Measurements from ENCODE around the gene SCAP. TPM values are rescaled to one million over a fixed set of nuclear protein-coding genes. Genes with fewer than 3 reads are reported as not detected.
A peak's percentile ranks its signal among the peaks of the same experiment; 100 is the strongest.
"Not testable (repeated sequence)": the region's sequence is repeated elsewhere in the genome, so short reads cannot be mapped to it uniquely, and the experiment has no call there.

Gene SCAP
- total RNA-seq (2014; rRNA removed; shearing (Covaris generic)), result 55.1 and 60.6 TPM in 2 replicates

- DNase-seq (ENCODE audit: low spot score), result peak; percentile 55
Observed at GRCh38 chr3:47475570-47476329, at the start of gene SCAP. SCAP (minus strand) TSS chr3:47475941; CDS start chr3:47442993, 32,948 bp downstream.

- DNase-seq (ENCODE audit: low spot score), result no peak
Observed at GRCh38 chr3:47523310-47524073, 47.8 kb upstream of the SCAP start.

GRCh38 chr3:47522082-47522987, 46.6 kb upstream of the SCAP start:
- DNase-seq (ENCODE audit: low spot score), result peak; percentile 93

- DNase-seq (ENCODE audit: low spot score), result no peak
Observed at GRCh38 chr3:47520756-47521155, 45.0 kb upstream of the SCAP start.

GRCh38 chr3:47517937-47518336, 42.2 kb upstream of the SCAP start:
- DNase-seq (ENCODE audit: low spot score), result no peak

- DNase-seq (ENCODE audit: low spot score), result no peak
Observed at GRCh38 chr3:47515864-47516319, 40.2 kb upstream of the SCAP start.

- no peak for DNase-seq (ENCODE audit: low spot score)
Observed at GRCh38 chr3:47515100-47515499, 39.4 kb upstream of the SCAP start.

GRCh38 chr3:47513125-47513929, 37.6 kb upstream of the SCAP start, which contains the start of gene ELP6:
ELP6 (minus strand) TSS chr3:47513712; CDS start chr3:47513590, 122 bp downstream.
- DNase-seq (ENCODE audit: low spot score), result peak; percentile 92

GRCh38 chr3:47512416-47513124, 36.8 kb upstream of the SCAP start:
- no peak for DNase-seq (ENCODE audit: low spot score)

GRCh38 chr3:47505267-47505666, 29.5 kb upstream of the SCAP start:
- DNase-seq (ENCODE audit: low spot score), result not testable (repeated sequence)

- no peak for DNase-seq (ENCODE audit: low spot score)
Observed at GRCh38 chr3:47504113-47504512, 28.4 kb upstream of the SCAP start.

- DNase-seq (ENCODE audit: low spot score), result no peak
Observed at GRCh38 chr3:47503033-47503432, 27.3 kb upstream of the SCAP start.

GRCh38 chr3:47496892-47497291, 21.2 kb upstream of the SCAP start:
- DNase-seq (ENCODE audit: low spot score), result no peak

- DNase-seq (ENCODE audit: low spot score), result no peak
Observed at GRCh38 chr3:47495886-47496285, 20.1 kb upstream of the SCAP start.

GRCh38 chr3:47495111-47495510, 19.4 kb upstream of the SCAP start:
- DNase-seq (ENCODE audit: low spot score), result no peak

GRCh38 chr3:47491777-47492176, 16.0 kb upstream of the SCAP start:
- no peak for DNase-seq (ENCODE audit: low spot score)

GRCh38 chr3:47491186-47491585, 15.4 kb upstream of the SCAP start:
- no peak for DNase-seq (ENCODE audit: low spot score)

GRCh38 chr3:47487265-47487664, 11.5 kb upstream of the SCAP start:
- DNase-seq (ENCODE audit: low spot score), result no peak

- peak; percentile 8 for DNase-seq (ENCODE audit: low spot score)
Observed at GRCh38 chr3:47485812-47486211, 10.1 kb upstream of the SCAP start.

GRCh38 chr3:47482366-47482765, 6.6 kb upstream of the SCAP start:
- no peak for DNase-seq (ENCODE audit: low spot score)
